ENCODE results near the gene OR6C2. TPM values are rescaled to one million over a fixed set of nuclear protein-coding genes. Genes with fewer than 3 reads are reported as not detected.
A peak's percentile ranks its signal among the peaks of the same experiment; 100 is the strongest.

The OR6C2 gene
- total and polyA plus RNA-seq, 9 of the 15 experiments (the other 6 are each of a cell fraction or from before 2014, with no cell fraction given): not detected

DNA sequence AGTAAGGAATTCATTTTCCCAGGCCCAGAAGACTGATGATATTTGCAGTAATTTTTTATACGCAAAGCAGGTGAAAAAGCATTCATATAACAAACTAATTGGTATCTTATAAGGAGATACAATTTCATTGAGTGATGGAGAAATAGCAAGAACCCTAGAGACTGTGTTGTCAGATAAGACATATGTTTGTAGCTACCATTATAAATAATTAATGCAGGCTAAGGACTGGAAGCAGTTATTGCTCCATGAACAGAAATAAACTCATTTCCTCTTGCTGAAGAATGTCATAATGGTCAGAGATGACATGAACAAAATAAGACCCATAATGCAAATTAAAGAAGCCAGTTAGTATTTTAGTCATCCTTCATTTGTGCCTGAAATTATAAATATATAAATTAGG, 1.5 kb downstream of the OR6C2 start:
- 0% methylated on average over 1 of the region's 1 CpG for WGBS (ENCODE audit: insufficient coverage, low coverage, missing lambda C conversion rate)
- intact Hi-C loops (cut with micrococcal nuclease): loop anchor here (10.0 kb wide), 1 partner anchor 261 kb away; no protein-coding TSS in a partner anchor

DNA sequence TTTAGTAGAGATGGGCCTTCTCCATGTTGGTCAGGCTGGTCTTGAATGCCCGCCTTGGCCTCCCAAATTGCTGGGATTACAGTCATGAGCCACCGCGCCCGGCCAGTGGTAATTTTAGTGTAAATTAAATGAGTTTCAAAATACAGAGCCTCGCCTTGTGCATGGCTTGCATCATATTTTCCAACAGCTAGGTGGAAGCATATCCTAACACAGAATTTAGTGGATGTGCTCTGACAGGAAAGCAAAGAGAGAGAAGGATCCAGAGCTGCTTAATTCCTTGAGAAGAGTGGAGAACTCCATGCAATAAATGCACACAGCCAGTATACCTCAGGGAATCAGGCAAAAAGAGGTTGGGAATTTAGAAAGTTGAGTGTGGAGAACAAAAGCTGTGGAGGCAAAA, 2.5 kb downstream of the OR6C2 start:
- H3K27ac ChIP-seq (ENCODE audit: extremely low read depth, low read depth, low read length): no peak overlapping the region
- 0% methylated on average over 5 of the region's 5 CpGs for WGBS (ENCODE audit: insufficient coverage, low coverage, missing lambda C conversion rate)
- no peaks in the 10 kb centered on the region for H3K9me3 ChIP-seq (replicated peaks; ENCODE audit: control insufficient read depth, insufficient read depth, low read depth, low read length)
- H4K20me1 ChIP-seq (replicated peaks; ENCODE audit: control insufficient read depth, insufficient read depth, low read length): no peaks in the 10 kb centered on the region
- no peak overlapping the region for H3K9ac ChIP-seq (ENCODE audit: insufficient read depth in 1 of 2, low read depth in 2 of 2, low read length in 2 of 2)
- no peaks in the 10 kb centered on the region for H3K27me3 ChIP-seq (ENCODE audit: control insufficient read depth in 2 of 2, insufficient read depth in 2 of 2, low read length in 2 of 2)
- in situ Hi-C loops (cut with MboI): no loop called here
- H3K9me1 ChIP-seq (ENCODE audit: control insufficient read depth, insufficient read depth, low read length): no peaks in the 10 kb centered on the region
- FAIRE-seq (no peak), DNase-seq (ENCODE audit: extremely low read depth in 1 of 4, low spot score in 3 of 4) (no peak), ATAC-seq (peak; percentile 40; the same call in 1 of the 3 replicates)
- no peaks in the 10 kb centered on the region for H3K36me3 ChIP-seq (ENCODE audit: control insufficient read depth, insufficient read depth, low read length)
- no peak overlapping the region for H2AFZ ChIP-seq (ENCODE audit: low read depth, low read length)
- ChIA-PET POLR2A (interaction anchor here (0.6 to 1.0 kb wide), 2 partner anchors 8 to 277 kb away, joined by 3 to 4 read pairs; no protein-coding TSS in a partner anchor), CTCF (ENCODE audit: low intra/inter-chr PET ratio) (interaction anchor here (0.5 to 2.6 kb wide), 3 partner anchors 34 to 247 kb away, joined by 3 to 25 read pairs (median 5); no protein-coding TSS in a partner anchor)
- intact Hi-C loops (cut with micrococcal nuclease): loop anchor here (1.0 to 10.0 kb wide), 2 partner anchors 173 to 262 kb away; no protein-coding TSS in a partner anchor
- no peaks in the 10 kb centered on the region for H3K4me1 ChIP-seq (replicated peaks in 1 of 2; ENCODE audit: control insufficient read depth in 2 of 2, insufficient read depth in 2 of 2, low read length in 2 of 2)
- no peaks in the 10 kb centered on the region for H3K79me2 ChIP-seq (ENCODE audit: control insufficient read depth, insufficient read depth, low read length)
- BruUV-seq (replicated peaks): no TSS peak
- no peak overlapping the region for H3K4me3 ChIP-seq
- H3K4me2 ChIP-seq (ENCODE audit: insufficient read depth, low read length): no peak overlapping the region
- TF ChIP-seq, protein P1, sequence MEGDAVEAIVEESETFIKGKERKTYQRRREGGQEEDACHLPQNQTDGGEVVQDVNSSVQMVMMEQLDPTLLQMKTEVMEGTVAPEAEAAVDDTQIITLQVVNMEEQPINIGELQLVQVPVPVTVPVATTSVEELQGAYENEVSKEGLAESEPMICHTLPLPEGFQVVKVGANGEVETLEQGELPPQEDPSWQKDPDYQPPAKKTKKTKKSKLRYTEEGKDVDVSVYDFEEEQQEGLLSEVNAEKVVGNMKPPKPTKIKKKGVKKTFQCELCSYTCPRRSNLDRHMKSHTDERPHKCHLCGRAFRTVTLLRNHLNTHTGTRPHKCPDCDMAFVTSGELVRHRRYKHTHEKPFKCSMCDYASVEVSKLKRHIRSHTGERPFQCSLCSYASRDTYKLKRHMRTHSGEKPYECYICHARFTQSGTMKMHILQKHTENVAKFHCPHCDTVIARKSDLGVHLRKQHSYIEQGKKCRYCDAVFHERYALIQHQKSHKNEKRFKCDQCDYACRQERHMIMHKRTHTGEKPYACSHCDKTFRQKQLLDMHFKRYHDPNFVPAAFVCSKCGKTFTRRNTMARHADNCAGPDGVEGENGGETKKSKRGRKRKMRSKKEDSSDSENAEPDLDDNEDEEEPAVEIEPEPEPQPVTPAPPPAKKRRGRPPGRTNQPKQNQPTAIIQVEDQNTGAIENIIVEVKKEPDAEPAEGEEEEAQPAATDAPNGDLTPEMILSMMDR (IDR thresholded peaks at IDR 0.05 in 2 of 3, conservative IDR thresholded peaks at IDR 0.05 in 1 of 3; ENCODE audit: insufficient read depth in 2 of 3, low read depth in 1 of 3, low read length in 3 of 3): peak; percentile 11 to 25 (median 21); a peak in 3 of 6 replicates
- TF ChIP-seq HDAC8 (tag; IDR thresholded peaks at IDR 0.05): no peak

More for the DNA sequence above, 1.5 kb downstream of the OR6C2 start:
- no peaks in the 10 kb centered on the region for H3K4me1 ChIP-seq (replicated peaks in 1 of 2; ENCODE audit: control insufficient read depth in 2 of 2, insufficient read depth in 2 of 2, low read length in 2 of 2)
- no peak overlapping the region for H3K9ac ChIP-seq (ENCODE audit: insufficient read depth in 1 of 2, low read depth in 2 of 2, low read length in 2 of 2)
- no TSS peak for BruUV-seq (replicated peaks)
- TF ChIP-seq SMAD3 (CRISPR knock-in tag; conservative IDR thresholded peaks at IDR 0.05) (no peak), MBD2 (IDR thresholded peaks at IDR 0.05; ENCODE audit: borderline replicate concordance, low read depth) (no peak), NCOA4 (IDR thresholded peaks at IDR 0.05; ENCODE audit: partially characterized antibody) (no peak), ZNF174 (CRISPR knock-in tag; IDR thresholded peaks at IDR 0.05) (no peak), RUNX1 (IDR thresholded peaks at IDR 0.05; ENCODE audit: low read depth) (no peak)
- H4K20me1 ChIP-seq (replicated peaks; ENCODE audit: control insufficient read depth, insufficient read depth, low read length): no peaks in the 10 kb centered on the region
- no peak overlapping the region for H3K4me2 ChIP-seq (ENCODE audit: insufficient read depth, low read length)
- no peak overlapping the region for H3K27ac ChIP-seq (ENCODE audit: extremely low read depth, low read depth, low read length)
- FAIRE-seq: no peak
- ATAC-seq: no peak
- H2AFZ ChIP-seq (ENCODE audit: low read depth, low read length): no peak overlapping the region
- H3K9me3 ChIP-seq (replicated peaks; ENCODE audit: control insufficient read depth, insufficient read depth, low read depth, low read length): no peaks in the 10 kb centered on the region
- no peak for DNase-seq (ENCODE audit: extremely low read depth in 1 of 4, low spot score in 3 of 4)
- no peaks in the 10 kb centered on the region for H3K36me3 ChIP-seq (ENCODE audit: control insufficient read depth, insufficient read depth, low read length)
- in situ Hi-C loops (cut with MboI): no loop called here
- H3K9me1 ChIP-seq (ENCODE audit: control insufficient read depth, insufficient read depth, low read length): no peaks in the 10 kb centered on the region
- ChIA-PET POLR2A (no interaction called here), CTCF (ENCODE audit: low intra/inter-chr PET ratio) (interaction anchor here (2.6 kb wide), 1 partner anchor 174 kb away, joined by 25 read pairs; no protein-coding TSS in a partner anchor)
- no peaks in the 10 kb centered on the region for H3K27me3 ChIP-seq (ENCODE audit: control insufficient read depth in 2 of 2, insufficient read depth in 2 of 2, low read length in 2 of 2)
- no peaks in the 10 kb centered on the region for H3K79me2 ChIP-seq (ENCODE audit: control insufficient read depth, insufficient read depth, low read length)
- H3K4me3 ChIP-seq: no peak overlapping the region
